H1 (cell line): ENCODE measurements around the gene RXRA.

Experiments used
- CHD2 ChIP-seq: IDR thresholded peaks from 2 replicates; pipeline ENCODE4 v1.6.1; 2012; ENCODE audit warnings: low read length, improper control_type of control experiment
- CHD7 ChIP-seq: fragments of 300-600 bp; sonication (generic); IDR thresholded peaks from 2 replicates; pipeline ENCODE4 v1.7.1; 2012; ENCODE audit warnings: low read length, moderate library complexity, mild to moderate bottlenecking, inconsistent platforms; ENCODE audit not compliant: insufficient replicate concordance
- EGR1 ChIP-seq: IDR thresholded peaks from 2 replicates; pipeline ENCODE4 v1.6.1; 2011; ENCODE audit warnings: low read depth, low read length, borderline replicate concordance
- EZH2 ChIP-seq: fragments of 200-600 bp; sonication (generic); IDR thresholded peaks from 2 replicates; pipeline ENCODE4 v1.7.1; 2012; ENCODE audit warnings: low read depth, mild to moderate bottlenecking, moderate library complexity, low read length, inconsistent platforms; ENCODE audit not compliant: severe bottlenecking
- KDM5A ChIP-seq: fragments of 200-600 bp; IDR thresholded peaks from 2 replicates; pipeline ENCODE4 v1.7.1; 2012; ENCODE audit warnings: mild to moderate bottlenecking, low read length, inconsistent platforms, mixed read lengths
- POLR2A ChIP-seq, 2 experiments: IDR thresholded peaks; 1 replicate in 1 of 2; 2 replicates in 1 of 2; pipeline ENCODE4 v1.6.1; 2011; ENCODE audit warnings: low read depth in 2 of 2, low read length in 2 of 2, mild to moderate bottlenecking in 2 of 2; ENCODE audit errors: control extremely low read depth in 1 of 2
- RFX5 ChIP-seq: IDR thresholded peaks from 2 replicates; pipeline ENCODE4 v1.6.1; 2011; ENCODE audit warnings: low read depth, low read length, improper control_type of control experiment, borderline replicate concordance
- RNF2 ChIP-seq: fragments of 200-900, 300-1000 bp; sonication (generic); IDR thresholded peaks from 2 replicates; pipeline ENCODE4 v1.7.1; 2016; ENCODE audit warnings: borderline replicate concordance, low read depth, mild to moderate bottlenecking, antibody characterized with exemption, low read length; ENCODE audit not compliant: poor library complexity, severe bottlenecking; ENCODE audit errors: missing control alignments
- TAF1 ChIP-seq: IDR thresholded peaks from 2 replicates; pipeline ENCODE4 v1.6.1; 2011; ENCODE audit warnings: mild to moderate bottlenecking, low read depth, low read length
- TCF12 ChIP-seq: IDR thresholded peaks from 2 replicates; pipeline ENCODE4 v1.6.1; 2011; ENCODE audit warnings: low read depth, mild to moderate bottlenecking, low read length
- YY1 ChIP-seq: IDR thresholded peaks from 2 replicates; pipeline ENCODE4 v1.6.1; 2011; ENCODE audit warnings: low read depth, mild to moderate bottlenecking, low read length
- TF ChIP-seq, protein P1 (sequence below), 3 experiments: IDR thresholded peaks; 1 replicate in 2 of 3; 2 replicates in 1 of 3; pipeline versions ENCODE4 v1.5.1 to v1.6.1; 2011; ENCODE audit warnings: low read length in 3 of 3, mild to moderate bottlenecking in 3 of 3, inconsistent platforms in 2 of 3, low read depth in 1 of 3, moderate library complexity in 1 of 3; ENCODE audit not compliant: insufficient read depth in 1 of 3; ENCODE audit errors: control extremely low read depth in 1 of 3

DNA sequence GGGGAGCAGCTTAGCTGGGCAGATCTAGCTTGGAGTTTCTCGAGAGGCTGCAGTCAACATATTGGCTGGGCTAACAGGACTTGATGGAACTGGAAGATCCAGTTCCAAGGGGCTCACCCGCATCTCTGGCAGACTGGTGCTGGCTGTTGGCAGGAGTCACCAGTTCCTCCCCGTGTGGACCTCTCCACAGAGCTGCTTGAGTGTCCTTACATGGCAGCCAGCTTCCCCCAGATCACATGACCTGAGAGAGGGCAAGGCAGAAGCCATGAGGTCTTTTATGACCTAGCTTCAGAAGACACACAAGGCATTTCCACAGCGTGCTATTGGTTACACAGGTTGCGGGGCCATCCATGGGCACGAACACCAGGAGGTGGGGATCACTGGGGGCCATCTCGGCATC, 26.4 kb upstream of the RXRA start:
- TF ChIP-seq CHD2 (no peak), EGR1 (no peak), TAF1 (no peak), YY1 (no peak), EZH2 (no peak), POLR2A (IDR thresholded peaks at IDR 0.05; ENCODE audit: control extremely low read depth in 1 of 2, low read depth in 2 of 2, low read length in 2 of 2) (no peak), RNF2 (no peak), TCF12 (no peak), CHD7 (no peak), RFX5 (no peak), KDM5A (no peak)
- TF ChIP-seq, protein P1, sequence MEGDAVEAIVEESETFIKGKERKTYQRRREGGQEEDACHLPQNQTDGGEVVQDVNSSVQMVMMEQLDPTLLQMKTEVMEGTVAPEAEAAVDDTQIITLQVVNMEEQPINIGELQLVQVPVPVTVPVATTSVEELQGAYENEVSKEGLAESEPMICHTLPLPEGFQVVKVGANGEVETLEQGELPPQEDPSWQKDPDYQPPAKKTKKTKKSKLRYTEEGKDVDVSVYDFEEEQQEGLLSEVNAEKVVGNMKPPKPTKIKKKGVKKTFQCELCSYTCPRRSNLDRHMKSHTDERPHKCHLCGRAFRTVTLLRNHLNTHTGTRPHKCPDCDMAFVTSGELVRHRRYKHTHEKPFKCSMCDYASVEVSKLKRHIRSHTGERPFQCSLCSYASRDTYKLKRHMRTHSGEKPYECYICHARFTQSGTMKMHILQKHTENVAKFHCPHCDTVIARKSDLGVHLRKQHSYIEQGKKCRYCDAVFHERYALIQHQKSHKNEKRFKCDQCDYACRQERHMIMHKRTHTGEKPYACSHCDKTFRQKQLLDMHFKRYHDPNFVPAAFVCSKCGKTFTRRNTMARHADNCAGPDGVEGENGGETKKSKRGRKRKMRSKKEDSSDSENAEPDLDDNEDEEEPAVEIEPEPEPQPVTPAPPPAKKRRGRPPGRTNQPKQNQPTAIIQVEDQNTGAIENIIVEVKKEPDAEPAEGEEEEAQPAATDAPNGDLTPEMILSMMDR (IDR thresholded peaks at IDR 0.05; ENCODE audit: control extremely low read depth in 1 of 3, insufficient read depth in 1 of 3, low read depth in 1 of 3, low read length in 3 of 3): no peak
